Effector memory CD4-positive, alpha-beta T cell (primary cell): ENCODE results near the gene ZNF14.
A peak's percentile ranks its signal among the peaks of the same experiment; 100 is the strongest.
"Not testable (repeated sequence)": the region's sequence is repeated elsewhere in the genome, so short reads cannot be mapped to it uniquely, and the experiment has no call there.

ENCODE experiments used
- DNase-seq, 3 donors: peaks; one replicate each; pipeline ENCODE4 v3.0.0-alpha.2; 2020
- H3K27ac ChIP-seq: 2 replicates; pipeline ENCODE4 v1.7.0; 2013; ENCODE audit warnings: mild to moderate bottlenecking, low read length, moderate library complexity; ENCODE audit not compliant: insufficient read depth, poor library complexity, severe bottlenecking
- H3K27me3 ChIP-seq: replicated peaks from 2 replicates; pipeline ENCODE4 v1.7.0; 2013; ENCODE audit warnings: mild to moderate bottlenecking, low read length; ENCODE audit not compliant: insufficient read depth, control insufficient read depth, poor library complexity, severe bottlenecking
- H3K36me3 ChIP-seq: 2 replicates; pipeline ENCODE4 v1.7.0; 2013; ENCODE audit warnings: mild to moderate bottlenecking, low read length, moderate library complexity; ENCODE audit not compliant: control insufficient read depth, insufficient read depth
- H3K4me1 ChIP-seq: 2 replicates; pipeline ENCODE4 v1.7.0; 2013; ENCODE audit warnings: low read length, mild to moderate bottlenecking; ENCODE audit not compliant: control insufficient read depth, insufficient read depth, poor library complexity, severe bottlenecking
- H3K4me3 ChIP-seq: 2 replicates; pipeline ENCODE4 v1.7.0; 2013; ENCODE audit warnings: low read length, low read depth, mild to moderate bottlenecking; ENCODE audit not compliant: insufficient read depth, poor library complexity, severe bottlenecking
- H3K9me3 ChIP-seq: 2 replicates; pipeline ENCODE4 v1.7.0; 2013; ENCODE audit warnings: mild to moderate bottlenecking, low read length, moderate library complexity; ENCODE audit not compliant: control insufficient read depth

ZNF14 gene

GRCh38 chr19:19668230-19669012, 64.5 kb downstream of the ZNF14 start, which contains the start of gene ZNF101:
Gene ZNF101 (plus strand): TSS chr19:19668839. CDS start chr19:19668964, 125 bp downstream.
- H3K4me1 ChIP-seq: peaks cover 15% of the 10 kb centered on the region
- H3K9me3 ChIP-seq: no peaks in the 10 kb centered on the region
- H3K27me3 ChIP-seq: no peaks in the 10 kb centered on the region
- peak within 1 kb of the TSS; percentile 96 for H3K27ac ChIP-seq
- H3K36me3 ChIP-seq: peaks cover 14% of the 10 kb centered on the region
- peak; percentile 85 to 90 (median 90) for DNase-seq
- peak within 1 kb of the TSS; percentile 87 for H3K4me3 ChIP-seq

GRCh38 chr19:19665420-19665948, 67.4 kb downstream of the ZNF14 start:
- H3K4me1 ChIP-seq: peaks cover 31% of the 10 kb centered on the region
- not testable (repeated sequence) for H3K27me3 ChIP-seq, DNase-seq, H3K27ac ChIP-seq, H3K9me3 ChIP-seq, H3K4me3 ChIP-seq, H3K36me3 ChIP-seq

GRCh38 chr19:19663256-19664120, 69.4 kb downstream of the ZNF14 start, which contains the start of gene ATP13A1:
Gene ATP13A1 (minus strand): TSS chr19:19663676. CDS start chr19:19663666, 10 bp downstream.
- H3K4me3 ChIP-seq: peak within 1 kb of the TSS; percentile 58

GRCh38 chr19:19662871-19663255, 70.0 kb downstream of the ZNF14 start:
- no peak for DNase-seq

More at GRCh38 chr19:19663256-19664120, 69.4 kb downstream of the ZNF14 start, which contains the start of gene ATP13A1:
- Histone ChIP-seq H3K27ac (peak within 1 kb of the TSS; percentile 92), H3K9me3 (no peaks in the 10 kb centered on the region), H3K4me1 (peaks cover 23% of the 10 kb centered on the region), H3K36me3 (peaks cover 14% of the 10 kb centered on the region), H3K27me3 (no peaks in the 10 kb centered on the region)
- peak; percentile 94 to 95 (median 94) for DNase-seq

GRCh38 chr19:19662344-19662743, 70.6 kb downstream of the ZNF14 start:
- no peak for DNase-seq
- peaks cover 25% of the 10 kb centered on the region for H3K36me3 ChIP-seq
- H3K27ac ChIP-seq: peak overlapping the region; percentile 92
- peaks cover 23% of the 10 kb centered on the region for H3K4me1 ChIP-seq
- H3K4me3 ChIP-seq: peak overlapping the region; percentile 58
- H3K27me3 ChIP-seq: no peaks in the 10 kb centered on the region
- no peaks in the 10 kb centered on the region for H3K9me3 ChIP-seq

More at GRCh38 chr19:19662871-19663255, 70.0 kb downstream of the ZNF14 start:
- H3K27ac ChIP-seq: peak overlapping the region; percentile 92
- peaks cover 20% of the 10 kb centered on the region for H3K36me3 ChIP-seq
- H3K27me3 ChIP-seq: no peaks in the 10 kb centered on the region
- no peaks in the 10 kb centered on the region for H3K9me3 ChIP-seq
- H3K4me3 ChIP-seq: peak overlapping the region; percentile 58
- peaks cover 23% of the 10 kb centered on the region for H3K4me1 ChIP-seq

GRCh38 chr19:19661675-19662251, 71.1 kb downstream of the ZNF14 start:
- Histone ChIP-seq H3K4me3 (peak overlapping the region; percentile 58), H3K27me3 (no peaks in the 10 kb centered on the region), H3K27ac (peak overlapping the region; percentile 92), H3K4me1 (peaks cover 20% of the 10 kb centered on the region), H3K36me3 (peaks cover 31% of the 10 kb centered on the region), H3K9me3 (no peaks in the 10 kb centered on the region)
- DNase-seq: peak in 2 of 3 donors; percentile 44 to 48

GRCh38 chr19:19661141-19661674, 71.7 kb downstream of the ZNF14 start:
- Histone ChIP-seq H3K27ac (peak overlapping the region; percentile 92), H3K27me3 (no peaks in the 10 kb centered on the region), H3K36me3 (peaks cover 36% of the 10 kb centered on the region), H3K4me3 (no peak overlapping the region), H3K9me3 (no peaks in the 10 kb centered on the region), H3K4me1 (peaks cover 18% of the 10 kb centered on the region)
- DNase-seq: no peak
